ENCODE measurements around the gene HSPB2. TPM values are rescaled to one million over a fixed set of nuclear protein-coding genes. Genes with fewer than 3 reads are reported as not detected.
"Not testable (repeated sequence)": the region's sequence is repeated elsewhere in the genome, so short reads cannot be mapped to it uniquely, and the experiment has no call there.

HSPB2 gene
- total and polyA plus RNA-seq, 2 of the 4 experiments (the other 2 are of a cell fraction) = 0.18 to 0.55 TPM

- H3K9me3 ChIP-seq (ENCODE audit: control insufficient read depth, insufficient read depth, low read length); H3K36me3 ChIP-seq (ENCODE audit: control insufficient read depth, insufficient read depth, low read length); H2AK5ac ChIP-seq (ENCODE audit: low read depth, low read length); H3K14ac ChIP-seq (replicated peaks; ENCODE audit: low read depth, low read length); H2AK9ac ChIP-seq (replicated peaks; ENCODE audit: low read depth, low read length, poor library complexity); H3K4me3 ChIP-seq (ENCODE audit: insufficient read depth, low read depth, low read length); H3K4me2 ChIP-seq (ENCODE audit: low read depth, low read length); dilution Hi-C loops (cut with HindIII; ENCODE audit: low sequenced_read_pairs, unreplicated experiment); H2BK20ac ChIP-seq (ENCODE audit: low read depth, low read length); H4K91ac ChIP-seq (ENCODE audit: insufficient read depth, low read depth, low read length); intact Hi-C loops (cut with micrococcal nuclease); H2BK15ac ChIP-seq (ENCODE audit: low read depth, low read length); in situ Hi-C loops (cut with MboI; ENCODE audit: low sequenced_read_pairs); H3K4ac ChIP-seq (ENCODE audit: low read depth, low read length); H3K9ac ChIP-seq (ENCODE audit: low read depth, low read length); H3K27me3 ChIP-seq (ENCODE audit: control insufficient read depth, insufficient read depth, low read length); H3K23ac ChIP-seq (ENCODE audit: low read depth, low read length); H2BK120ac ChIP-seq (ENCODE audit: low read depth, low read length); H3K56ac ChIP-seq (ENCODE audit: extremely low read depth, insufficient read depth, low read length); H3K27ac ChIP-seq (ENCODE audit: insufficient read depth, low read length); BruUV-seq (replicated peaks); H3K9me1 ChIP-seq (ENCODE audit: insufficient read depth, low read length); H2BK5ac ChIP-seq (ENCODE audit: low read depth, low read length, poor library complexity, severe bottlenecking); H4K20me1 ChIP-seq (ENCODE audit: insufficient read depth, low read length); DNase-seq; H3K79me1 ChIP-seq (ENCODE audit: low read depth in 1 of 2, low read length in 2 of 2); ATAC-seq (ENCODE audit: low read depth); H3K18ac ChIP-seq (ENCODE audit: low read depth, low read length); H4K5ac ChIP-seq (ENCODE audit: low read depth, low read length); H3K4me1 ChIP-seq (ENCODE audit: control insufficient read depth, insufficient read depth, low read length); H4K8ac ChIP-seq (ENCODE audit: low read depth in 2 of 2, low read length in 2 of 2); POLR2A ChIA-PET (ENCODE audit: unreplicated experiment); H2AFZ ChIP-seq (replicated peaks; ENCODE audit: low read length, poor library complexity): not testable (repeated sequence)
- no CpG with 5 or more reads among the region's 4 CpGs for WGBS, 2 experiments (ENCODE audit: extremely low coverage in 2 of 2, insufficient read length in 1 of 2)
- CTCF ChIA-PET = interaction anchor here (0.6 kb wide), 1 partner anchor 24 kb away, joined by 4 read pairs; no protein-coding TSS in a partner anchor
Measured at GRCh38 chr11:111885053-111885452, 27.5 kb upstream of the HSPB2 start.

All from IMR-90 (cell line).